GM06990 (cell line): ENCODE data around the gene C10orf88.
"Not testable (repeated sequence)": the region's sequence is repeated elsewhere in the genome, so short reads cannot be mapped to it uniquely, and the experiment has no call there.

ENCODE experiments used
- DNase-seq: peaks from one replicate; pipeline ENCODE4 v3.0.0-alpha.2; 2011; ENCODE audit not compliant: insufficient read length; ENCODE audit errors: extremely low read depth
- H3K27me3 ChIP-seq: replicated peaks from 2 replicates; pipeline ENCODE4 v1.6.0; 2011; ENCODE audit warnings: low read length; ENCODE audit not compliant: control insufficient read depth, insufficient read depth
- H3K36me3 ChIP-seq: 2 replicates; pipeline ENCODE4 v1.5.1; 2011; ENCODE audit warnings: low read length; ENCODE audit not compliant: control insufficient read depth, insufficient read depth
- H3K4me3 ChIP-seq: replicated peaks from 2 replicates; pipeline ENCODE4 v1.5.1; 2011; ENCODE audit warnings: low read depth, mild to moderate bottlenecking, control low read depth, low read length
- CTCF ChIP-seq: IDR thresholded peaks from 2 replicates; pipeline ENCODE4 v1.5.1; 2011; ENCODE audit warnings: low read length, control low read depth, mild to moderate bottlenecking, inconsistent platforms; ENCODE audit not compliant: insufficient read depth, poor library complexity, severe bottlenecking

The C10orf88 gene

GRCh38 chr10:122910310-122910709, 43.7 kb downstream of the C10orf88 start, which contains the start of gene FAM24A:
Gene FAM24A (plus strand): TSS chr10:122910610. CDS start chr10:122911635, 1,025 bp downstream.
- H3K4me3 ChIP-seq: no peak within 1 kb of the TSS
- no peak for DNase-seq
- no peaks in the 10 kb centered on the region for H3K27me3 ChIP-seq
- TF ChIP-seq CTCF: no peak
- no peaks in the 10 kb centered on the region for H3K36me3 ChIP-seq

GRCh38 chr10:122903861-122904260, 50.2 kb downstream of the C10orf88 start:
- H3K4me3 ChIP-seq, DNase-seq, H3K36me3 ChIP-seq, H3K27me3 ChIP-seq: not testable (repeated sequence)

GRCh38 chr10:122894261-122894944, 59.6 kb downstream of the C10orf88 start:
- no peaks in the 10 kb centered on the region for H3K36me3 ChIP-seq
- H3K27me3 ChIP-seq: no peaks in the 10 kb centered on the region
- TF ChIP-seq CTCF: no peak
- DNase-seq: no peak
- H3K4me3 ChIP-seq: no peak overlapping the region; the same call in 1 of the 2 replicates

- H3K36me3 ChIP-seq: no peaks in the 10 kb centered on the region
- no peak for TF ChIP-seq CTCF
- no peaks in the 10 kb centered on the region for H3K27me3 ChIP-seq
- no peak overlapping the region for H3K4me3 ChIP-seq
- DNase-seq: no peak
These were observed 69.9 kb downstream of the C10orf88 start for GRCh38 chr10:122884166-122884565.

- no peaks in the 10 kb centered on the region for H3K27me3 ChIP-seq
- H3K36me3 ChIP-seq: no peaks in the 10 kb centered on the region
- no peak overlapping the region for H3K4me3 ChIP-seq
- TF ChIP-seq CTCF: no peak
- no peak for DNase-seq
These were observed 71.3 kb downstream of the C10orf88 start for GRCh38 chr10:122882766-122883165.
